GM23338 (cell line): Measurements from ENCODE around the gene MBD5. TPM values are rescaled to one million over a fixed set of nuclear protein-coding genes. Genes with fewer than 3 reads are reported as not detected.

ENCODE experiments used
- ATAC-seq: fragments of 200-7000 bp; cut with Tn5 transposase; 3 replicates; pipeline ENCODE4 v1.9.1; 2020
- DNase-seq: peaks from one replicate; pipeline ENCODE4 v3.0.0-alpha.2; 2015; ENCODE audit warnings: low spot score
- H2AFZ ChIP-seq: fragments of 200-600 bp; sonication (generic); 2 replicates; pipeline ENCODE4 v1.8.0; 2016; ENCODE audit warnings: antibody characterized with exemption, mild to moderate bottlenecking, moderate library complexity
- H3F3A ChIP-seq: fragments of 200-600 bp; sonication (generic); replicated peaks from 2 replicates; pipeline ENCODE4 v1.8.0; 2017; ENCODE audit warnings: antibody characterized with exemption, mixed run types, low read depth
- H3K27ac ChIP-seq: fragments of 200-600 bp; sonication (generic); 2 replicates; pipeline ENCODE4 v1.6.1; 2016; ENCODE audit warnings: low read depth
- H3K27me3 ChIP-seq: fragments of 200-600 bp; sonication (generic); 2 replicates; pipeline ENCODE4 v1.8.0; 2016; ENCODE audit warnings: mild to moderate bottlenecking, mixed run types, moderate library complexity; ENCODE audit not compliant: insufficient read depth
- H3K36me3 ChIP-seq: fragments of 200-600 bp; sonication (generic); 2 replicates; pipeline ENCODE4 v1.8.0; 2016; ENCODE audit warnings: mild to moderate bottlenecking; ENCODE audit not compliant: insufficient read depth
- H3K4me1 ChIP-seq: fragments of 200-600 bp; sonication (generic); 2 replicates; pipeline ENCODE4 v1.8.0; 2016; ENCODE audit warnings: mild to moderate bottlenecking, moderate library complexity; ENCODE audit not compliant: insufficient read depth
- H3K4me2 ChIP-seq: fragments of 200-600 bp; sonication (generic); 2 replicates; pipeline ENCODE4 v1.7.1; 2017; ENCODE audit warnings: mixed run types
- H3K4me3 ChIP-seq: fragments of 200-600 bp; sonication (generic); 2 replicates; pipeline ENCODE4 v1.6.1; 2016; ENCODE audit warnings: mixed run types
- H3K79me2 ChIP-seq: fragments of 200-600 bp; sonication (generic); replicated peaks from 2 replicates; pipeline ENCODE4 v1.8.0; 2017; ENCODE audit warnings: mild to moderate bottlenecking; ENCODE audit not compliant: insufficient read depth
- H3K9me2 ChIP-seq: fragments of 200-600 bp; sonication (generic); 2 replicates; pipeline ENCODE4 v1.8.0; 2017; ENCODE audit not compliant: insufficient read depth
- H4K20me1 ChIP-seq: fragments of 200-600 bp; sonication (generic); replicated peaks from 2 replicates; pipeline ENCODE4 v1.8.0; 2017; ENCODE audit warnings: mild to moderate bottlenecking; ENCODE audit not compliant: insufficient read depth
- H3K27ac Mint-ChIP-seq: 2 replicates; pipeline ENCODE4 v1.8.0; 2020; ENCODE audit warnings: inconsistent platforms, mild to moderate bottlenecking, moderate library complexity, mixed read lengths
- H3K27me3 Mint-ChIP-seq: 3 replicates; pipeline ENCODE4 v1.8.0; 2022; ENCODE audit warnings: low read depth, mild to moderate bottlenecking, moderate library complexity, mixed read lengths, inconsistent platforms; ENCODE audit not compliant: insufficient read depth, poor library complexity
- H3K36me3 Mint-ChIP-seq: 3 replicates; pipeline ENCODE4 v1.8.0; 2021; ENCODE audit warnings: low read depth, mild to moderate bottlenecking, inconsistent platforms, moderate library complexity, mixed read lengths
- H3K4me1 Mint-ChIP-seq: 3 replicates; pipeline ENCODE4 v1.8.0; 2020; ENCODE audit warnings: mild to moderate bottlenecking, inconsistent platforms, mixed read lengths
- H3K4me3 Mint-ChIP-seq: 3 replicates; pipeline ENCODE4 v1.8.0; 2021; ENCODE audit warnings: moderate library complexity, mild to moderate bottlenecking, inconsistent platforms, mixed read lengths
- H3K9me3 Mint-ChIP-seq: 3 replicates; pipeline ENCODE4 v1.8.0; 2020; ENCODE audit warnings: moderate library complexity, mild to moderate bottlenecking, inconsistent platforms, mixed read lengths
- CREB1 ChIP-seq: fragments of 250-450 bp; sonication (Bioruptor Pico); IDR thresholded peaks from 2 replicates; pipeline ENCODE4 v1.5.0; 2020; ENCODE audit warnings: low read depth, mild to moderate bottlenecking, moderate library complexity
- EZH2 ChIP-seq: fragments of 200-600 bp; sonication (generic); IDR thresholded peaks from one replicate; pipeline ENCODE4 v1.8.0; 2017; ENCODE audit warnings: antibody characterized with exemption, mild to moderate bottlenecking, low read depth; ENCODE audit not compliant: unreplicated experiment
- EZH2phosphoT487 ChIP-seq: fragments of 200-600 bp; sonication (generic); IDR thresholded peaks from one replicate; pipeline ENCODE4 v1.8.1; 2018; ENCODE audit warnings: antibody characterized with exemption; ENCODE audit not compliant: unreplicated experiment
- JUNB ChIP-seq: IDR thresholded peaks from one replicate; pipeline ENCODE4 v1.6.1; 2016; ENCODE audit warnings: antibody characterized with exemption; ENCODE audit not compliant: unreplicated experiment
- NANOG ChIP-seq: IDR thresholded peaks from 2 replicates; pipeline ENCODE4 v1.6.1; 2016; ENCODE audit warnings: antibody characterized with exemption, borderline replicate concordance
- POLR2AphosphoS5 ChIP-seq: IDR thresholded peaks from 2 replicates; pipeline ENCODE4 v1.6.1; 2016; ENCODE audit warnings: antibody characterized with exemption, low read depth
- REST ChIP-seq: IDR thresholded peaks from one replicate; pipeline ENCODE4 v1.6.1; 2018; ENCODE audit warnings: antibody characterized with exemption; ENCODE audit not compliant: unreplicated experiment
- STAT1 ChIP-seq: IDR thresholded peaks from one replicate; pipeline ENCODE4 v1.6.1; 2016; ENCODE audit warnings: antibody characterized with exemption; ENCODE audit not compliant: unreplicated experiment
- ZNF114 ChIP-seq: fragments of 250-450 bp; sonication (Bioruptor Pico); IDR thresholded peaks from 2 replicates; pipeline ENCODE4 v1.5.0; 2020; ENCODE audit warnings: mild to moderate bottlenecking, moderate library complexity
- ZNF331 ChIP-seq: fragments of 250-450 bp; sonication (Bioruptor Pico); IDR thresholded peaks from 2 replicates; pipeline ENCODE4 v1.5.0; 2020; ENCODE audit warnings: low read depth, mild to moderate bottlenecking, moderate library complexity
- polyA plus RNA-seq: library from polyadenylated mRNA; unstranded; fragments of >200 nt; fragmentation: Nextera tagmentation; extraction: Ambion mirVana; gene quantifications from 2 replicates; pipeline ENCODE4 v1.2.1, GENCODE V29; 2016
- total RNA-seq: library from RNA; depleted of rRNA; stranded (reverse); fragments of >200 nt; shearing (Covaris generic); gene quantifications from 2 replicates; pipeline ENCODE4 v1.2.3, GENCODE V29; 2014
- TF ChIP-seq, protein P1 (sequence below): fragments of 250-450 bp; sonication (Bioruptor Pico); IDR thresholded peaks from 2 replicates; pipeline ENCODE4 v1.5.0; 2020; ENCODE audit warnings: mild to moderate bottlenecking, moderate library complexity

The MBD5 gene
- total and polyA plus RNA-seq, 2 experiments from 2014 or later = 16.2 to 23.1 TPM

- Histone ChIP-seq H4K20me1 (no peaks in the 10 kb centered on the region), H3K27me3 (no peaks in the 10 kb centered on the region), H3K36me3 (no peaks in the 10 kb centered on the region), H2AFZ (no peak overlapping the region), H3K27ac (no peak overlapping the region), H3K9me2 (no peaks in the 10 kb centered on the region), H3K4me3 (no peak overlapping the region), H3K79me2 (no peaks in the 10 kb centered on the region), H3K4me2 (no peak overlapping the region), H3K4me1 (no peaks in the 10 kb centered on the region), H3F3A (no peaks in the 10 kb centered on the region)
- ATAC-seq (no peak), DNase-seq (no peak)
- peaks cover 7% of the 10 kb centered on the region; the same call in 2 of the 3 replicates for H3K9me3 Mint-ChIP-seq
- H3K27me3 Mint-ChIP-seq = no peaks in the 10 kb centered on the region
- H3K36me3 Mint-ChIP-seq = peaks cover 11% of the 10 kb centered on the region; the same call in 2 of the 3 replicates
- H3K27ac Mint-ChIP-seq = peak overlapping the region; percentile 92
- TF ChIP-seq NANOG = no peak
- TF ChIP-seq REST = no peak
- TF ChIP-seq POLR2AphosphoS5 = no peak
- no peak for TF ChIP-seq CREB1 (CRISPR knock-in tag)
- no peak for TF ChIP-seq ZNF331 (CRISPR knock-in tag)
- H3K4me1 Mint-ChIP-seq = no peaks in the 10 kb centered on the region
- H3K4me3 Mint-ChIP-seq = no peak overlapping the region
Observed at GRCh38 chr2:148244593-148245292, 223.9 kb downstream of the MBD5 start.

GRCh38 chr2:148251993-148252392 lies 231.1 kb downstream of the MBD5 start:
- Histone ChIP-seq H3K4me2 (no peak overlapping the region), H3F3A (no peaks in the 10 kb centered on the region), H3K4me1 (no peaks in the 10 kb centered on the region), H3K36me3 (no peaks in the 10 kb centered on the region), H3K4me3 (no peak overlapping the region), H3K9me2 (peaks cover 13% of the 10 kb centered on the region; the same call in 1 of the 2 replicates), H3K79me2 (no peaks in the 10 kb centered on the region), H3K27ac (no peak overlapping the region), H4K20me1 (no peaks in the 10 kb centered on the region), H3K27me3 (no peaks in the 10 kb centered on the region), H2AFZ (no peak overlapping the region)
- peaks cover 37% of the 10 kb centered on the region for H3K9me3 Mint-ChIP-seq
- no peak for DNase-seq
- no peak overlapping the region for H3K4me3 Mint-ChIP-seq
- H3K27ac Mint-ChIP-seq = no peak overlapping the region
- peaks cover 48% of the 10 kb centered on the region for H3K36me3 Mint-ChIP-seq
- no peaks in the 10 kb centered on the region for H3K4me1 Mint-ChIP-seq
- peaks cover 4% of the 10 kb centered on the region for H3K27me3 Mint-ChIP-seq
- ATAC-seq = no peak
- TF ChIP-seq EZH2phosphoT487 = no peak
- TF ChIP-seq, protein P1, sequence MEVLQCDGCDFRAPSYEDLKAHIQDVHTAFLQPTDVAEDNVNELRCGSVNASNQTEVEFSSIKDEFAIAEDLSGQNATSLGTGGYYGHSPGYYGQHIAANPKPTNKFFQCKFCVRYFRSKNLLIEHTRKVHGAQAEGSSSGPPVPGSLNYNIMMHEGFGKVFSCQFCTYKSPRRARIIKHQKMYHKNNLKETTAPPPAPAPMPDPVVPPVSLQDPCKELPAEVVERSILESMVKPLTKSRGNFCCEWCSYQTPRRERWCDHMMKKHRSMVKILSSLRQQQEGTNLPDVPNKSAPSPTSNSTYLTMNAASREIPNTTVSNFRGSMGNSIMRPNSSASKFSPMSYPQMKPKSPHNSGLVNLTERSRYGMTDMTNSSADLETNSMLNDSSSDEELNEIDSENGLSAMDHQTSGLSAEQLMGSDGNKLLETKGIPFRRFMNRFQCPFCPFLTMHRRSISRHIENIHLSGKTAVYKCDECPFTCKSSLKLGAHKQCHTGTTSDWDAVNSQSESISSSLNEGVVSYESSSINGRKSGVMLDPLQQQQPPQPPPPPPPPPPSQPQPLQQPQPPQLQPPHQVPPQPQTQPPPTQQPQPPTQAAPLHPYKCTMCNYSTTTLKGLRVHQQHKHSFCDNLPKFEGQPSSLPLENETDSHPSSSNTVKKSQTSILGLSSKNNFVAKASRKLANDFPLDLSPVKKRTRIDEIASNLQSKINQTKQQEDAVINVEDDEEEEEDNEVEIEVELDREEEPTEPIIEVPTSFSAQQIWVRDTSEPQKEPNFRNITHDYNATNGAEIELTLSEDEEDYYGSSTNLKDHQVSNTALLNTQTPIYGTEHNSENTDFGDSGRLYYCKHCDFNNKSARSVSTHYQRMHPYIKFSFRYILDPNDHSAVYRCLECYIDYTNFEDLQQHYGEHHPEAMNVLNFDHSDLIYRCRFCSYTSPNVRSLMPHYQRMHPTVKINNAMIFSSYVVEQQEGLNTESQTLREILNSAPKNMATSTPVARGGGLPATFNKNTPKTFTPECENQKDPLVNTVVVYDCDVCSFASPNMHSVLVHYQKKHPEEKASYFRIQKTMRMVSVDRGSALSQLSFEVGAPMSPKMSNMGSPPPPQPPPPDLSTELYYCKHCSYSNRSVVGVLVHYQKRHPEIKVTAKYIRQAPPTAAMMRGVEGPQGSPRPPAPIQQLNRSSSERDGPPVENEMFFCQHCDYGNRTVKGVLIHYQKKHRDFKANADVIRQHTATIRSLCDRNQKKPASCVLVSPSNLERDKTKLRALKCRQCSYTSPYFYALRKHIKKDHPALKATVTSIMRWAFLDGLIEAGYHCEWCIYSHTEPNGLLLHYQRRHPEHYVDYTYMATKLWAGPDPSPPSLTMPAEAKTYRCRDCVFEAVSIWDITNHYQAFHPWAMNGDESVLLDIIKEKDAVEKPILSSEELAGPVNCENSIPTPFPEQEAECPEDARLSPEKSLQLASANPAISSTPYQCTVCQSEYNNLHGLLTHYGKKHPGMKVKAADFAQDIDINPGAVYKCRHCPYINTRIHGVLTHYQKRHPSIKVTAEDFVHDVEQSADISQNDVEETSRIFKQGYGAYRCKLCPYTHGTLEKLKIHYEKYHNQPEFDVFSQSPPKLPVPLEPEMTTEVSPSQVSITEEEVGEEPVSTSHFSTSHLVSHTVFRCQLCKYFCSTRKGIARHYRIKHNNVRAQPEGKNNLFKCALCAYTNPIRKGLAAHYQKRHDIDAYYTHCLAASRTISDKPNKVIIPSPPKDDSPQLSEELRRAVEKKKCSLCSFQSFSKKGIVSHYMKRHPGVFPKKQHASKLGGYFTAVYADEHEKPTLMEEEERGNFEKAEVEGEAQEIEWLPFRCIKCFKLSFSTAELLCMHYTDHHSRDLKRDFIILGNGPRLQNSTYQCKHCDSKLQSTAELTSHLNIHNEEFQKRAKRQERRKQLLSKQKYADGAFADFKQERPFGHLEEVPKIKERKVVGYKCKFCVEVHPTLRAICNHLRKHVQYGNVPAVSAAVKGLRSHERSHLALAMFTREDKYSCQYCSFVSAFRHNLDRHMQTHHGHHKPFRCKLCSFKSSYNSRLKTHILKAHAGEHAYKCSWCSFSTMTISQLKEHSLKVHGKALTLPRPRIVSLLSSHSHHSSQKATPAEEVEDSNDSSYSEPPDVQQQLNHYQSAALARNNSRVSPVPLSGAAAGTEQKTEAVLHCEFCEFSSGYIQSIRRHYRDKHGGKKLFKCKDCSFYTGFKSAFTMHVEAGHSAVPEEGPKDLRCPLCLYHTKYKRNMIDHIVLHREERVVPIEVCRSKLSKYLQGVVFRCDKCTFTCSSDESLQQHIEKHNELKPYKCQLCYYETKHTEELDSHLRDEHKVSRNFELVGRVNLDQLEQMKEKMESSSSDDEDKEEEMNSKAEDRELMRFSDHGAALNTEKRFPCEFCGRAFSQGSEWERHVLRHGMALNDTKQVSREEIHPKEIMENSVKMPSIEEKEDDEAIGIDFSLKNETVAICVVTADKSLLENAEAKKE (CRISPR knock-in tag) = no peak
- TF ChIP-seq ZNF331 (CRISPR knock-in tag) = no peak
- TF ChIP-seq JUNB = no peak
- no peak for TF ChIP-seq NANOG
- TF ChIP-seq CREB1 (CRISPR knock-in tag) = no peak
- no peak for TF ChIP-seq ZNF114 (CRISPR knock-in tag)
- no peak for TF ChIP-seq STAT1
- TF ChIP-seq EZH2 = no peak
